H1 (cell line): Measurements from ENCODE around the gene SCN10A. TPM values are rescaled to one million over a fixed set of nuclear protein-coding genes. Genes with fewer than 3 reads are reported as not detected.

ENCODE experiments used
- CTCF ChIA-PET: fragments of 300-600 bp; sonication (Branson Sonifier 250); formaldehyde crosslinking; loops from one replicate; lab custom pipeline; 2021; ENCODE audit not compliant: partially characterized antibody; lab: Charles Lee
- POLR2A ChIA-PET: fragments of 300-600 bp; sonication (Branson Sonifier 250); formaldehyde crosslinking; loops from one replicate; lab custom pipeline; 2021; ENCODE audit warnings: inconsistent platforms; ENCODE audit not compliant: partially characterized antibody; lab: Charles Lee
- DNase-seq, 2 experiments: peaks; one replicate each; pipeline versions ENCODE4 v3.0.0 to v3.0.0-alpha.2; 2010 to 2022; ENCODE audit warnings: low spot score in 2 of 2, low read depth in 1 of 2, mixed read lengths in 1 of 2
- FAIRE-seq: peaks from 2 replicates; lab custom pipeline; 2011; peaks lifted over from hg19 to GRCh38; lab: Jason Lieb, UNC
- H2AFZ ChIP-seq: 2 replicates; pipeline ENCODE4 v1.8.1; 2012; ENCODE audit warnings: low read length, inconsistent platforms
- H2AK5ac ChIP-seq: 2 replicates; pipeline ENCODE4 v1.6.1; 2013; ENCODE audit warnings: low read depth, low read length
- H2BK120ac ChIP-seq: replicated peaks from 2 replicates; pipeline ENCODE3; 2013; ENCODE audit warnings: low read depth, low read length, inconsistent platforms
- H2BK12ac ChIP-seq: 2 replicates; pipeline ENCODE4 v1.6.1; 2013; ENCODE audit warnings: low read depth, low read length
- H2BK15ac ChIP-seq: 2 replicates; pipeline ENCODE4 v1.6.1; 2013; ENCODE audit warnings: low read length
- H2BK20ac ChIP-seq: 2 replicates; pipeline ENCODE4 v1.6.1; 2013; ENCODE audit warnings: low read length
- H2BK5ac ChIP-seq: 2 replicates; pipeline ENCODE4 v1.6.1; 2013; ENCODE audit warnings: low read depth, low read length
- H3K14ac ChIP-seq: 2 replicates; pipeline ENCODE4 v1.6.1; 2013; ENCODE audit warnings: inconsistent platforms; ENCODE audit not compliant: insufficient read length
- H3K18ac ChIP-seq: 2 replicates; pipeline ENCODE4 v1.6.1; 2013; ENCODE audit warnings: low read length; ENCODE audit errors: extremely low read depth
- H3K23ac ChIP-seq: 2 replicates; pipeline ENCODE4 v1.6.1; 2013; ENCODE audit warnings: inconsistent platforms; ENCODE audit not compliant: insufficient read length
- H3K23me2 ChIP-seq: 2 replicates; pipeline ENCODE4 v1.6.1; 2013; ENCODE audit warnings: low read depth, low read length
- H3K27ac ChIP-seq: 2 replicates; pipeline ENCODE4 v1.6.1; 2011; ENCODE audit warnings: low read depth, low read length, inconsistent platforms
- H3K27me3 ChIP-seq, 4 experiments: replicated peaks in 1 of 4; 1 replicate in 1 of 4; 2 replicates in 3 of 4; pipeline versions ENCODE4 v1.6.1 to v1.8.1; 2011 to 2013; ENCODE audit warnings: low read length in 3 of 4, mild to moderate bottlenecking in 3 of 4, inconsistent platforms in 2 of 4, mixed read lengths in 2 of 4, moderate library complexity in 1 of 4; ENCODE audit not compliant: control insufficient read depth in 3 of 4, insufficient read depth in 3 of 4; ENCODE audit errors: extremely low read depth in 1 of 4
- H3K36me3 ChIP-seq, 4 experiments: 2 replicates each; pipeline versions ENCODE4 v1.6.1 to v1.8.1; 2011 to 2013; ENCODE audit warnings: mild to moderate bottlenecking in 4 of 4, low read length in 3 of 4, moderate library complexity in 2 of 4, control low read depth in 1 of 4, inconsistent platforms in 1 of 4; ENCODE audit not compliant: insufficient read depth in 4 of 4, control insufficient read depth in 2 of 4
- H3K4ac ChIP-seq: replicated peaks from 2 replicates; pipeline ENCODE3; 2013; ENCODE audit warnings: low read length, low read depth, mixed read lengths, inconsistent platforms; ENCODE audit not compliant: insufficient read length
- H3K4me1 ChIP-seq, 4 experiments: replicated peaks in 1 of 4; 1 replicate in 1 of 4; 2 replicates in 3 of 4; pipeline versions ENCODE4 v1.6.1 to v1.8.1; 2011 to 2013; ENCODE audit warnings: low read length in 3 of 4, inconsistent platforms in 2 of 4, mixed read lengths in 1 of 4; ENCODE audit not compliant: insufficient read depth in 4 of 4, control insufficient read depth in 3 of 4
- H3K4me2 ChIP-seq, 2 experiments: 2 replicates each; pipeline versions ENCODE4 v1.6.1 to v1.8.1; 2011 to 2013; ENCODE audit warnings: low read depth in 2 of 2, low read length in 2 of 2, control low read depth in 1 of 2, inconsistent platforms in 1 of 2, mild to moderate bottlenecking in 1 of 2; ENCODE audit not compliant: insufficient read depth in 1 of 2
- H3K4me3 ChIP-seq, 4 experiments: fragments of 200-600, 300-600 bp in 1 of 4; sonication (generic), shearing (Covaris generic), sonication (Bioruptor Twin) in 1 of 4; 2 replicates each; pipeline versions ENCODE4 v1.5.1 to v1.8.1; 2011 to 2016; ENCODE audit warnings: low read length in 4 of 4, low read depth in 3 of 4, control low read depth in 2 of 4, inconsistent platforms in 2 of 4, mild to moderate bottlenecking in 2 of 4, mixed read lengths in 1 of 4, moderate library complexity in 1 of 4; ENCODE audit not compliant: insufficient read depth in 2 of 4; ENCODE audit errors: extremely low read depth in 1 of 4
- H3K56ac ChIP-seq: replicated peaks from 2 replicates; pipeline ENCODE3; 2013; ENCODE audit warnings: low read depth, mild to moderate bottlenecking, mixed read lengths, low read length, inconsistent platforms; ENCODE audit not compliant: insufficient read length
- H3K79me1 ChIP-seq: 2 replicates; pipeline ENCODE4 v1.6.1; 2013; ENCODE audit warnings: low read depth, low read length, control low read depth
- H3K79me2 ChIP-seq, 2 experiments: 2 replicates each; pipeline versions ENCODE4 v1.6.1 to v1.8.1; 2012 to 2013; ENCODE audit warnings: low read length in 2 of 2, mild to moderate bottlenecking in 2 of 2, inconsistent platforms in 1 of 2; ENCODE audit not compliant: insufficient read depth in 2 of 2, control insufficient read depth in 1 of 2
- H3K9ac ChIP-seq, 4 experiments: replicated peaks in 1 of 4; 1 replicate in 1 of 4; 2 replicates in 3 of 4; pipeline versions ENCODE4 v1.6.1 to v1.8.1; 2011 to 2013; ENCODE audit warnings: low read depth in 3 of 4, low read length in 3 of 4, control low read depth in 2 of 4, mild to moderate bottlenecking in 2 of 4, moderate library complexity in 2 of 4, inconsistent platforms in 1 of 4; ENCODE audit errors: extremely low read depth in 1 of 4
- H3K9me3 ChIP-seq, 2 experiments: 2 replicates each; pipeline versions ENCODE4 v1.6.1 to v1.8.1; 2012 to 2013; ENCODE audit warnings: mild to moderate bottlenecking in 2 of 2, moderate library complexity in 2 of 2, control low read depth in 1 of 2, inconsistent platforms in 1 of 2, low read depth in 1 of 2, low read length in 1 of 2, mixed read lengths in 1 of 2; ENCODE audit not compliant: insufficient read depth in 2 of 2
- H4K20me1 ChIP-seq, 2 experiments: replicated peaks in 1 of 2; 2 replicates each; pipeline versions ENCODE3 to v1.8.1; 2011 to 2013; ENCODE audit warnings: inconsistent platforms in 2 of 2, low read length in 2 of 2, mild to moderate bottlenecking in 1 of 2; ENCODE audit not compliant: insufficient read depth in 2 of 2, control insufficient read depth in 1 of 2
- H4K5ac ChIP-seq: 2 replicates; pipeline ENCODE4 v1.6.1; 2013; ENCODE audit warnings: low read length, low read depth, mixed read lengths, inconsistent platforms; ENCODE audit not compliant: insufficient read length
- H4K8ac ChIP-seq: 2 replicates; pipeline ENCODE4 v1.8.0; 2013; ENCODE audit warnings: mild to moderate bottlenecking, moderate library complexity, low read length, inconsistent platforms; ENCODE audit not compliant: insufficient read depth; ENCODE audit errors: extremely low read depth
- H4K91ac ChIP-seq: replicated peaks from 2 replicates; pipeline ENCODE3; 2013; ENCODE audit warnings: low read length, mixed read lengths, inconsistent platforms; ENCODE audit not compliant: insufficient read length
- ASH2L ChIP-seq: fragments of 200-600, 300-600 bp; sonication (generic); IDR thresholded peaks from one replicate; pipeline ENCODE4 v1.7.1; 2017; ENCODE audit warnings: low read length
- BRCA1 ChIP-seq: IDR thresholded peaks from 2 replicates; pipeline ENCODE4 v1.6.1; 2012; ENCODE audit warnings: low read depth, low read length, improper control_type of control experiment
- CTCF ChIP-seq, 3 experiments: IDR thresholded peaks; 1 replicate in 2 of 3; 2 replicates in 1 of 3; pipeline versions ENCODE4 v1.5.1 to v1.6.1; 2011; ENCODE audit warnings: low read length in 3 of 3, mild to moderate bottlenecking in 3 of 3, inconsistent platforms in 2 of 3, low read depth in 1 of 3, moderate library complexity in 1 of 3; ENCODE audit not compliant: insufficient read depth in 1 of 3; ENCODE audit errors: control extremely low read depth in 1 of 3
- HDAC2 ChIP-seq, 2 experiments: fragments of 300-600 bp in 1 of 2; sonication (generic) in 1 of 2; IDR thresholded peaks; 2 replicates each; pipeline ENCODE4 v1.6.1; 2011 to 2012; ENCODE audit warnings: low read depth in 2 of 2, low read length in 2 of 2, mild to moderate bottlenecking in 2 of 2, moderate library complexity in 2 of 2, borderline replicate concordance in 1 of 2, inconsistent platforms in 1 of 2
- MAFK ChIP-seq: IDR thresholded peaks from 2 replicates; pipeline ENCODE4 v1.6.1; 2012; ENCODE audit warnings: low read depth, mild to moderate bottlenecking, improper control_type of control experiment, low read length
- SRF ChIP-seq: IDR thresholded peaks from 2 replicates; pipeline ENCODE4 v1.6.1; 2011; ENCODE audit warnings: mild to moderate bottlenecking, low read depth, low read length, moderate library complexity
- TBP ChIP-seq: IDR thresholded peaks from 2 replicates; pipeline ENCODE4 v1.6.1; 2011; ENCODE audit warnings: low read depth, low read length, improper control_type of control experiment
- WGBS, 2 experiments: shearing (Covaris generic) in 1 of 2; methylation state at CpG; one replicate each; pipeline versions ENCODE4 v1.1.6 to v1.1.7; 2013 to 2015; ENCODE audit warnings: low lambda C conversion rate in 2 of 2, mixed read lengths in 2 of 2, inconsistent platforms in 1 of 2, low coverage in 1 of 2, missing lambda C conversion rate in 1 of 2; ENCODE audit not compliant: insufficient replicate concordance in 2 of 2, insufficient coverage in 1 of 2, insufficient read length in 1 of 2; ENCODE audit errors: extremely low coverage in 1 of 2, missing lambda C conversion rate in 1 of 2; 5-methylcytosine and 5-hydroxymethylcytosine counted together
- polyA plus RNA-seq, 7 experiments: library from polyadenylated mRNA; depleted of rRNA in 3 of 7; stranded (reverse) in 5 of 7; unstranded in 2 of 7; fragments of >200 nt in 5 of 7; fragments of 200-250 nt in 2 of 7; gene quantifications; 1 replicate in 5 of 7; 2 replicates in 1 of 7; 4 replicates in 1 of 7; pipeline versions ENCODE4 v1.2.1 to v1.2.3, GENCODE V29; 2011 to 2013; ENCODE audit warnings: missing spikeins in 2 of 7, mixed read lengths in 2 of 7
- total RNA-seq: library from RNA; stranded (reverse); fragmentation: NEBNext Ultra II Directional; extraction: Animal tissue kit (Norgen Biotek cat#: 25700); gene quantifications from 2 replicates; pipeline ENCODE4 v1.2.1, GENCODE V29; 2021

The SCN10A gene
- total and polyA plus RNA-seq, 2 of the 8 experiments (the other 6 are each of a cell fraction or from before 2014, with no cell fraction given) = not detected

DNA sequence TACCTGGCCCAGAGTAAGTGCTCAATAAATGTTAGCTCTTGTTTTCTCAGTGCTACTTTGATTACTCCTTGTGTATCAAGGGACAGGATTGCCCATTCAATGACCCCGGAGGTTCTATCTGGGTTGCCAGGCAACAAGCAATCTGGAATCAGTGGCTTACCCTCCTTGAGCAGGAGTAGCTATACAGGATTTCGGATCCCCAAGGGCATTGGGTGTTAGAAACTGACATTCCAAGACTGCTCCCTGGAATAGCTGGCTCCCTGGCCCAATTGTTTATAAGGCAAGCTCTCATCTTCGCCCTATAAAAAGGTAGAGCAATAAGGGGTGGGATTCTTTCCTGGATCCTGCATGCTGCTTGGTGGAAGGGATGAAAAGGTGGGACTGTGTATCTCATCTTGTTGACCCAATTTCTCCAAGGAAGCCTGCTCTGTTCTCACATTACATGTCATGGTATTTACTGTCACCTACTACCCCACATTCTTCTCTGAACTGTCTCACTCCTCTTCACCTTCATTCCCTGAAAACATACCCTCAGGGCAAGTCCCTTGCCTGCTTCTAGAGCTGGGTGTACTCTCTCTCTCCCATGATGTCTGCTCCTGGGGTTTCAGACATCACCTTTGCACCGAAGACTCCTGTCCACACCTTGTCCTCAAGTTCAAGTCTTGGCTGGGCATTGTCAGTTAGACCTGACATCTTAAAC, 26.4 kb upstream of the SCN10A start:
- 82% methylated on average over 4 of the region's 4 CpGs; no CpG with 5 or more reads in 1 of the 2 experiments for WGBS, 2 experiments
- no peaks in the 10 kb centered on the region for H3K79me1 ChIP-seq
- H2BK12ac ChIP-seq = no peak overlapping the region
- no peak overlapping the region for H3K27ac ChIP-seq
- no peak overlapping the region for H3K23ac ChIP-seq
- H3K14ac ChIP-seq = no peak overlapping the region
- H4K91ac ChIP-seq = no peak overlapping the region
- H2AFZ ChIP-seq = no peak overlapping the region
- no peak overlapping the region for H4K5ac ChIP-seq
- no peak overlapping the region for H2BK5ac ChIP-seq
- H3K9me3 ChIP-seq = no peaks in the 10 kb centered on the region
- H4K20me1 ChIP-seq = no peaks in the 10 kb centered on the region
- no peak overlapping the region for H4K8ac ChIP-seq
- TF ChIP-seq CTCF (IDR thresholded peaks at IDR 0.05; ENCODE audit: control extremely low read depth in 1 of 3, insufficient read depth in 1 of 3, low read depth in 1 of 3, low read length in 3 of 3) = no peak
- TF ChIP-seq ASH2L = no peak
- no peak for TF ChIP-seq HDAC2 (IDR thresholded peaks at IDR 0.05; ENCODE audit: borderline replicate concordance in 1 of 2, low read depth in 2 of 2, low read length in 2 of 2)
- no peak for TF ChIP-seq MAFK
- TF ChIP-seq BRCA1 = no peak
- no peak for TF ChIP-seq TBP
- no peak for TF ChIP-seq SRF
- no peaks in the 10 kb centered on the region for H3K79me2 ChIP-seq
- H3K23me2 ChIP-seq = no peaks in the 10 kb centered on the region; the same call in 1 of the 2 replicates
- no peak overlapping the region for H3K4me3 ChIP-seq
- no peaks in the 10 kb centered on the region for H3K4me1 ChIP-seq
- H3K4ac ChIP-seq = no peak overlapping the region
- H3K56ac ChIP-seq = no peak overlapping the region
- no peak overlapping the region for H2BK120ac ChIP-seq
- FAIRE-seq (no peak), DNase-seq (no peak)
- CTCF ChIA-PET = interaction anchor here (0.7 to 5.5 kb wide), 20 partner anchors 10 to 321 kb away, joined by 3 to 56 read pairs (median 4); no protein-coding TSS in a partner anchor
- H3K9ac ChIP-seq = no peak overlapping the region
- no peak overlapping the region for H2BK20ac ChIP-seq
- no peak overlapping the region for H3K18ac ChIP-seq
- H3K36me3 ChIP-seq = no peaks in the 10 kb centered on the region
- no peak overlapping the region for H2BK15ac ChIP-seq
- no peak overlapping the region for H3K4me2 ChIP-seq
- POLR2A ChIA-PET = no interaction called here
- no peak overlapping the region for H2AK5ac ChIP-seq
- no peaks in the 10 kb centered on the region; a peak in 1 of 7 replicates for H3K27me3 ChIP-seq
